CD4-positive, alpha-beta T cell treated with Interleukin-12 subunit alpha and Interleukin-12 subunit beta, for 1 hour (primary cell): ENCODE data around the gene SPATA21.

Source experiments
- DNase-seq: peaks from one replicate; pipeline ENCODE4 v3.0.0-alpha.2; 2020

The SPATA21 gene

DNA sequence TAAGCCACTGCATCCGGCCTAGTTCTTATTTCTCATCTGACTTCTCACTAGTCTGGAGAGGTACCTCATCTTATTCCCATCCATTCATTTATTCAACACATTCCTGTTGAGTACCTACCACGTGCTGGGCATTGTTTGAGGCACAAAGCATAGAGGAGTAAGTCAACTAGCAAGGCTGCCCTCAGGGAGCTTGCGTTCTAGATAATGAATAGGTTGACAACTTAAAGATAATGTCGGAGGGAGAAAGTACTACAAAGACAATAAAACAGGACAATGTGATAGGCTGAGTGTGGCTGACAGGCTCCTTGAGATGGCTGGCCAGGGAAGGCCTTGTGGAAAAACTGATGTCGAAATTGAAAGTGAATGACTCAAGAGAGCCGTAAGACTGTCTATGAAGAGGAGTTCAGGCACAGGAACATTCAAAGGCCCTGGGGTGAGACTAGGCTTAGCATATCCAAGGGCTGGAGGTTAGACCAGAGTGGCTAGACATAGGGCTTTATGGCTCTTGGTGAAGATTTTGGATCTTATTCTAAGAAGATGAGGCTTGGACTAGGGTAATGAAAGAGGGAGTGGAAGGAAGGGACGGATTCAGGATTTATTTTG is 18.3 kb downstream of the SPATA21 start:
- no peak for DNase-seq

DNA sequence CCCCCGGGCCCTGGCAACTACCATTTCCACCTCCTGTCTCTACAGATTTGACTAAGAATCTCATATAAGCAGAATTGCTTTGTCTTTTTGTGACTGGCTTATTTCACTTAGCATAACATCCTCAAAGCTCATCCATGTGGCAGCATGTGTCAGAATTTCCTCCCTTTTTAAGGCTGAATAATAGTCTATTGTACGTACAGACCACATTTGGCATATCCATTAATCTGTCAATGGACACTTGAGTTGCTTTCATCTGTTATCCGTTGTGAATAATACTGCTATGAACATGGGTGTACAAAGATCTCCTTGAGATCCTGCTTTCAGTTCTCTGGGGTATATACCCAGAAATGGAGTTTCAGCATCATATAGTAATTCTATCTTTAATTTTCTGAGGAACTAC is 24.0 kb downstream of the SPATA21 start:
- DNase-seq = no peak

GRCh38 chr1:16410803-16411202 is 26.4 kb downstream of the SPATA21 start:
- DNase-seq = no peak

GRCh38 chr1:16409536-16410152 is 27.6 kb downstream of the SPATA21 start:
- no peak for DNase-seq

- no peak for DNase-seq
These were observed 30.4 kb downstream of the SPATA21 start for GRCh38 chr1:16406868-16407267.

- no peak for DNase-seq
These were observed 31.8 kb downstream of the SPATA21 start for GRCh38 chr1:16405441-16405840.

GRCh38 chr1:16402742-16403141 is 34.5 kb downstream of the SPATA21 start:
- DNase-seq = no peak

DNA sequence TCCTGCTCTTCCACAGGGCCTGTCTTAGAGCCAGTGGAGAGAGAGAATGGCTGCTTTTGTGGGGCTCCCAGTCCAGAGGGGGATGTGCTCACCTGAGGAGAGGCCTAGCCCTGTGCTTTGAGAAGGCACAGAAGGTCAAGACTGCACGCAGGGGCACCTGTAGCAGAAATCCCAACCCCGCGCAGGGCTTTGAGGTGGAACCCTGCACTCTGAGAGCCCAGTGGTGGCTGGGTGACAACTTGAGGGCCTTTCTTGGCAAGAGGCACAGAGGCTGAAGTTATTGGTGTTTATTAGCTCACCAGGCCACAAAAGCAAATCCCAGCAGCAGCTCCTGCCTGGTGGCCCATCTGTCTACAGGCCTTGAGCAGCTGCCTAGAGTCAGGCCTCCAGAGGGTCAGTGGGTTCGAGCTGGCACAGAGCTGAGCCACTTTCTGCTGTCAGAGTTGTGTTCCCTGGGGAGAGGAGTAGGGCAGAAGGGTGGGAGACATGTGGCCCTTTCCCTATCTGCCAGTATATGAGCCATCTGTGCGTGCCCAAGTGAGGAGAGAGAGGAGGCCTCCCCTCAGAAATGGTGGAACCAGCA is 38.8 kb downstream of the SPATA21 start:
- DNase-seq = no peak

DNA sequence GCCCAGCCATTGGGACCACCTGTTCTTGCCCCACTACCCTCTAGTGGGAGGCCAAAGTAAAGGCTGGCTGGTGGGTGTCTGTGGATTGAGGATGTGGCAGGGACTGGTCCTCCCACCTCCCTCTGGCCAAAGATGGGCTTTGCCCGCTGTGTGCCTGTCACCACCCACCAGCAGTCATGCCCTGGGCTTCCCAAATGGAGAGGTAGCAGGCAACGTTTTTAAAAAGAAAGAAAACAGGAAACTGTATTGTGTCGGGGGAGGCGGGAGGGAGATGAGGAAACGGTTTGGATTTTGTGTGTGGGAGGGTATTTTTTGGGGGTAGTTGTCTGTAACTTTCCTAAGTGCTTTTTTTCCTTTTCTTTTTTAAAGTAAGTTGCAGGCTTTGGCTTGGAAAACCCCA is 40.1 kb downstream of the SPATA21 start:
- DNase-seq = no peak

GRCh38 chr1:16396591-16396990 is 40.6 kb downstream of the SPATA21 start:
- DNase-seq = no peak

DNA sequence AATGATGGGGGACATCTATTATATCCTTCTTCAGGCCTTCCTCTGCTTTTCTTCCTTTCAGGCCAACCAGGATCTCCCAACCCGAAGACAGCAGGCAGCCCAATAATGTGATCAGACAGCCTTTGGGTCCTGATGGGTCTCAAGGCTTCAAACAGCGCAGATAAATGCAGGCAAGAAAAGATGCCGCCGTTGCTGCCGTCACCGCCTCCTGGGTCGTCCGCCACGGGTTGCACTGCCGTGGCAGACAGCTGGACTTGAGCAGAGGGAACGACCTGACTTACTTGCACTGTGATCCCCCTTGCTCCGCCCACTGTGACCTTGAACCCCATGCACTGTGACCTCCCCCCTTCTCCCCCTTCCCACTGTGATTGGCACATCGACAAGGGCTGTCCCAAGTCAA is 42.2 kb downstream of the SPATA21 start:
- no peak for DNase-seq

- no peak for DNase-seq
These were observed 43.4 kb downstream of the SPATA21 start for GRCh38 chr1:16393570-16394521.

- DNase-seq = no peak
These were observed 44.3 kb downstream of the SPATA21 start for GRCh38 chr1:16392740-16393569.

- no peak for DNase-seq
These were observed 45.8 kb downstream of the SPATA21 start for GRCh38 chr1:16391411-16391810.

DNA sequence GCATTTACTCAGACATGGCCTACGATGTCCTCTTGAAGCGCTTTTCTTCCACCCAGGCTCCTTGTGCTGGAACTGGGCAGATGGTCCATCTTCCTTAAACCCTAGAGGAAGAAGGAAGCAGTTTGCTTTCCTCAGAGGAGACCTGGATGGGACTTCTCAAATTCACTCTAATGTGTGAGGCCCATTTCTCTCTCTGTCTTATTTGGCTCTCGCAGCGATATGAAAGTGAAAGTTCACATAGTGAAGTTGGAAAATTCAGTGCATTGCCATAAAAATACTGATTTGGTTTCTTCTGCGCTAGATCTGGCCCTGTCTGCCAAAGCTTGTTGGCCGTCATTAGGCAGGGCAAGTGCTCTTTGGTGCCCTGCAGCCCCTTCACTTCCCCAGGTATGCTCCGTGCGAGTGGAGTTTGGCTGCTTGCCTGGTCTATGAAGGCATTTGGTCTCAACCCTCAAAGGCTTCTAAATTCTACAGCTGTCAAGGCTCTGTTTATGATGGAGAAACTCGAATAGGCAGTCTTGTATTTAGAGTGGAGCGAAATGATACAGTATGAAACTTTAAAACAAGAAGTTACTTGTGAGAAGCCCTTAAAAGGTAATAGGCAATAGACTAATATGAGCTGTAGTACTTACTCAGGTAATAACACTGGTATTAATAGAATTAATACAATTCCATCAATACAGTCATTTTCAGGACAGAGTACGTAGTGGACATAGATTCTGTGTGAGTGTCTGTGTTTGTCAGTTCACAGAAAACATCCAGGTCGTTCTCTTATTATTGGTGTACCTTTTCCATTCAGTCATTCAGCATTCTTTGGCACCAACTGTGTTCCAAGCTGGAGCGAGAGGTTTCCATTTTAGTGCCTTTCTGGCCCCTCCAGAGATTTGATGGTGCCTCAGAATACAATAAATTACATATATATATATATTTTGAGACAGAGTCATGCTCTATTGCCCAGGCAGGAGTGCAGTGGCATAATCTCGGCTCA is 49.7 kb downstream of the SPATA21 start:
- DNase-seq = peak; percentile 24

DNA sequence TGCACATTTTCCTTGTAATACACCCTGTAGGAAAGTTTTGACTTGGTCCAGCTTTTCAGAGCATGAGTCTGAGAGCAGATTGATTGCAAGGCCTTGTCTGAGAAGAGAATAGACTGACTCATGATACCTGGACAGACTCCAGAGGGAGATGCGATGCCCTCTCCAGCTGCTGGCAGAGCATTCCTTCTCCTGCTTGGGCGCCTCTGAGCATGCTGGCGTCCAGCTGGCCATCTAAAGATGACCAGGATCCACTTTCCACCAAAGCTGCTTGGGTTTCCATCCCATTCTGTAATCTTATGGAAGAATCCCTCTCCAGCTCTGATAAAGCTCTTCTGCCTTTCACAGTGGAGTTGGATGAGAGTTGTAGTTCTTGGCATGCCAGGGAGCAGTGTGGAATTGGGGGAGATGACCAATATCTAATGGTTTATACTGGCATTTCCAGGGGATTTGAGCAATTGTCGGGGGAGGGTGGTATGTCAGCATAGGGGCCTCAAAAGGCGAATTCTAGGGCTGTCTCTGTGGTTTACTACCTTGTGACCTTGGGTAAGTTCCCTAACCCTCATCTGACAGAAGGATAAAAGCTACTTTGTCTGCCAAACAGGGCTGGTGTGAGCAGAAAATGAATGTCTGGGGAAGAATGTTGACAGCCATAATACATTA is 50.6 kb downstream of the SPATA21 start:
- peak; percentile 13 for DNase-seq

GRCh38 chr1:16385659-16386453 is 51.4 kb downstream of the SPATA21 start:
- no peak for DNase-seq

DNA sequence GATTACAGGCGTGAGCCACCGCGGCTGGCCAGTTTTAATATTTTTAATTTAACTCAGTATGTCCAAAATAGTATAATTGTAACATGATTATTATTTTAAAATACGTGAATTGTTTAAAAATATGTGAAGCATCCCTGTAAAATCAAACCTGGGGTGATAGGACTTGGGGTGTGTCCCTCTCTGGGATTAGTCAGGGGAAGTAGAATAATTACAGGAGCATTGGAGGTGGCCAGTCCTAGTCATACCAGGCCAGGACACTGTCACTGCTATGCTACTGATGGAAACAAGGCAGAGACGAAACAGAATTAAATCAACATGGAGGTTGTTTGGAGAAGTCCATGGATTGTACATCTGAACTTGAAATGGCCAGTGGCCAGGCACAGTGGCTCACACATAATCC is 53.3 kb downstream of the SPATA21 start:
- no peak for DNase-seq

- no peak for DNase-seq
These were observed 56.4 kb downstream of the SPATA21 start for GRCh38 chr1:16380868-16381267.

DNA sequence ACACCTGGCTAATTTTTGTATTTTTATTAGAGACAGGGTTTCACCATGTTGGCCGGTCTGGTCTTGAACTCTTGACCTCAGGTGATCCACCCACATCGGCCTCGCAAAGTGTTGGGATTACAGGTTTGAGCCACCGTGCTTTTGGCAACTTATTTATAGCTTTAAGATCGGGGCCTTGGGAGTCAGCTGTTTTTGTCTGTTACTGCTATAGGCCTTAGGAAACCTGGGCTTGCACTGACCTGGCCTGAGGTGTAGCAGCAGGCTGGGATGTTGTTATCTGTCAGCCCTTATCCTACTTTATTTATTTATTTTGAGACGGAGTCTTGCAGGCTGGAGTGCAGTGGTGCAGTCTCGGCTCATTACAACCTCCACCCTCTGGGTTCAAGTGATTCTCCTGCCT is 58.8 kb downstream of the SPATA21 start:
- DNase-seq = no peak
